K562 (cell line): Measurements from ENCODE around the gene L3HYPDH. TPM values are rescaled to one million over a fixed set of nuclear protein-coding genes. Genes with fewer than 3 reads are reported as not detected.
A peak's percentile ranks its signal among the peaks of the same experiment; 100 is the strongest.

Experiments used
- ATAC-seq: fragments of 200-7000 bp; cut with Tn5 transposase; 3 replicates; pipeline ENCODE4 v1.9.1; 2020; ENCODE audit warnings: moderate library complexity
- BruUV-seq: library from RNA; stranded (reverse); fragments of 400-500 nt; replicated peaks from 2 replicates; lab custom pipeline; 2021; lab: Mats Ljungman, UMichigan
- CTCF ChIA-PET: fragments of 300-600 bp; formaldehyde crosslinking; extraction: SDS; loops from one replicate; lab custom pipeline; 2021; ENCODE audit warnings: low intra/inter-chr PET ratio; lab: Yijun Ruan, JAX
- POLR2A ChIA-PET: fragments of 300-600, 350-650 bp; sonication (Branson Sonifier 250); formaldehyde crosslinking; extraction: SDS; loops from one replicate; lab custom pipeline; 2021; ENCODE audit warnings: antibody characterized with exemption, inconsistent platforms; lab: Yijun Ruan, JAX
- DNase-seq, 4 experiments: peaks; one replicate each; pipeline versions ENCODE4 v3.0.0 to v3.0.0-alpha.2; 2011 to 2018; ENCODE audit warnings: low spot score in 3 of 4, mixed read lengths in 3 of 4; ENCODE audit errors: extremely low read depth in 1 of 4
- FAIRE-seq: peaks from 2 replicates; lab custom pipeline; 2011; peaks lifted over from hg19 to GRCh38; lab: Jason Lieb, UNC
- H2AFZ ChIP-seq: 2 replicates; pipeline ENCODE4 v1.6.0; 2011; ENCODE audit warnings: low read depth, low read length, control low read depth, inconsistent platforms
- H3K27ac ChIP-seq: fragments of 200-600 bp; 3 replicates; pipeline ENCODE4 v1.8.0; 2011; ENCODE audit warnings: low read depth, mild to moderate bottlenecking, control low read depth, inconsistent platforms, low read length, moderate library complexity, mixed read lengths; ENCODE audit errors: extremely low read depth
- H3K27me3 ChIP-seq, 2 experiments: fragments of 300-600 bp in 1 of 2; 2 replicates in 1 of 2; 3 replicates in 1 of 2; pipeline versions ENCODE4 v1.6.0 to v1.8.0; 2011; ENCODE audit warnings: inconsistent platforms in 2 of 2, low read length in 2 of 2, mild to moderate bottlenecking in 1 of 2, mixed read lengths in 1 of 2, moderate library complexity in 1 of 2; ENCODE audit not compliant: control insufficient read depth in 2 of 2, insufficient read depth in 2 of 2
- H3K36me3 ChIP-seq: fragments of 300-600 bp; 3 replicates; pipeline ENCODE4 v1.8.0; 2011; ENCODE audit warnings: mild to moderate bottlenecking, low read length, inconsistent platforms; ENCODE audit not compliant: control insufficient read depth, insufficient read depth
- H3K4me1 ChIP-seq, 2 experiments: fragments of 200-600 bp in 1 of 2; replicated peaks in 1 of 2; 2 replicates in 1 of 2; 3 replicates in 1 of 2; pipeline versions ENCODE4 v1.5.1 to v1.8.0; 2011; ENCODE audit warnings: inconsistent platforms in 2 of 2, low read length in 2 of 2, mild to moderate bottlenecking in 1 of 2, mixed read lengths in 1 of 2, moderate library complexity in 1 of 2; ENCODE audit not compliant: control insufficient read depth in 2 of 2, insufficient read depth in 2 of 2
- H3K4me2 ChIP-seq: 2 replicates; pipeline ENCODE4 v1.6.1; 2011; ENCODE audit warnings: low read length, control low read depth, inconsistent platforms, mixed read lengths; ENCODE audit not compliant: insufficient read depth
- H3K4me3 ChIP-seq: fragments of 200-600 bp; sonication (generic), shearing (Covaris generic); 2 replicates; pipeline ENCODE4 v1.5.1; 2016; ENCODE audit warnings: control low read depth, inconsistent platforms
- H3K79me2 ChIP-seq: fragments of 200-600 bp; 3 replicates; pipeline ENCODE4 v1.8.0; 2011; ENCODE audit warnings: low read length, inconsistent platforms; ENCODE audit not compliant: control insufficient read depth, insufficient read depth
- H3K9ac ChIP-seq, 2 experiments: 2 replicates each; pipeline versions ENCODE4 v1.6.0 to v1.6.1; 2011; ENCODE audit warnings: low read depth in 2 of 2, low read length in 2 of 2, control low read depth in 1 of 2, inconsistent platforms in 1 of 2, mild to moderate bottlenecking in 1 of 2, mixed read lengths in 1 of 2; ENCODE audit not compliant: insufficient read depth in 1 of 2
- H3K9me1 ChIP-seq: one replicate; pipeline ENCODE4 v1.6.0; 2011; ENCODE audit warnings: inconsistent platforms, mild to moderate bottlenecking, low read length, moderate library complexity; ENCODE audit not compliant: control insufficient read depth, insufficient read depth
- H3K9me3 ChIP-seq: replicated peaks from 2 replicates; pipeline ENCODE4 v1.5.1; 2011; ENCODE audit warnings: low read depth, low read length, inconsistent platforms; ENCODE audit not compliant: control insufficient read depth, insufficient read depth
- H4K20me1 ChIP-seq: replicated peaks from 2 replicates; pipeline ENCODE4 v1.6.1; 2011; ENCODE audit warnings: low read length, inconsistent platforms, mixed read lengths; ENCODE audit not compliant: control insufficient read depth, insufficient read depth
- ARID1B ChIP-seq: fragments of 450-650 bp; IDR thresholded peaks from 2 replicates; pipeline ENCODE4 v1.6.1; 2016; ENCODE audit warnings: antibody characterized with exemption, mild to moderate bottlenecking, inconsistent platforms
- C11orf30 ChIP-seq: fragments of 450-650 bp; IDR thresholded peaks from 2 replicates; pipeline ENCODE4 v1.6.1; 2016; ENCODE audit warnings: low read depth, mild to moderate bottlenecking
- CEBPB ChIP-seq: fragments of 450-650 bp; IDR thresholded peaks from 2 replicates; pipeline ENCODE4 v1.6.1; 2016; ENCODE audit warnings: missing genetic modification characterization, missing compliant biosample characterization
- FOXA3 ChIP-seq, 2 experiments: fragments of 450-650 bp in 1 of 2; sonication (generic) in 1 of 2; formaldehyde crosslinking; IDR thresholded peaks in 1 of 2; conservative IDR thresholded peaks in 1 of 2; 2 replicates each; pipeline versions ENCODE4 v1.4.0 to v1.8.0; 2020 to 2022; ENCODE audit warnings: mild to moderate bottlenecking in 2 of 2, missing genetic modification reagents in 1 of 2
- FOXK2 ChIP-seq, 2 experiments: fragments of 450-650 bp; IDR thresholded peaks in 1 of 2; conservative IDR thresholded peaks in 1 of 2; 2 replicates each; pipeline ENCODE4 v1.6.1; 2016; ENCODE audit warnings: low read depth in 2 of 2, mild to moderate bottlenecking in 1 of 2
- MAFG ChIP-seq: fragments of 450-650 bp; conservative IDR thresholded peaks from 2 replicates; pipeline ENCODE4 v1.6.1; 2016; ENCODE audit warnings: missing genetic modification characterization, missing compliant biosample characterization
- PTBP1 ChIP-seq: fragments of 200-400 bp; formaldehyde crosslinking; IDR thresholded peaks from 2 replicates; pipeline ENCODE4 v1.6.1; 2017; ENCODE audit warnings: low read depth, low read length
- SMARCE1 ChIP-seq: fragments of 450-650 bp; IDR thresholded peaks from 2 replicates; pipeline ENCODE4 v1.7.1; 2016; ENCODE audit warnings: mild to moderate bottlenecking
- ZNF316 ChIP-seq: fragments of 450-650 bp; IDR thresholded peaks from 2 replicates; pipeline ENCODE4 v1.6.1; 2016
- WGBS: fragments of 100-300 bp; shearing (Covaris generic); methylation state at CpG from one replicate; pipeline ENCODE4 v1.1.6; 2016; ENCODE audit warnings: low coverage, mixed read lengths; ENCODE audit not compliant: insufficient coverage; ENCODE audit errors: missing lambda C conversion rate; 5-methylcytosine and 5-hydroxymethylcytosine counted together
- in situ Hi-C: fragments of 300-500 bp; cut with MboI; formaldehyde crosslinking; loops from 4 replicates; pipeline ENCODE4 v1.15.0; 2018; ENCODE audit warnings: inconsistent platforms, mixed read lengths
- intact Hi-C: fragments of 100-400 bp; cut with micrococcal nuclease; formaldehyde crosslinking; loops from 2 replicates; pipeline ENCODE4 v1.14.2; 2022
- polyA plus RNA-seq, 8 experiments: library from polyadenylated mRNA; depleted of rRNA in 4 of 8; stranded (reverse) in 5 of 8; unstranded in 3 of 8; fragments of >200 nt; fragmentation: Nextera tagmentation in 2 of 8; fragmentation: Illumina TruSeq in 1 of 8; extraction: Ambion mirVana in 2 of 8; extraction: Trizol in 1 of 8; gene quantifications; 2 replicates each; pipeline versions ENCODE4 v1.2.1 to v1.2.3, GENCODE V29; 2011 to 2014; ENCODE audit warnings: inconsistent platforms in 1 of 8, missing spikeins in 1 of 8
- total RNA-seq, 7 experiments: library from RNA; depleted of rRNA in 6 of 7; stranded (reverse); fragments of >200 nt in 6 of 7; fragmentation: Illumina TruSeq in 2 of 7; extraction: Trizol in 2 of 7; gene quantifications; 2 replicates each; pipeline versions ENCODE4 v1.2.1 to v1.2.3, GENCODE V29; 2011 to 2021; ENCODE audit warnings: low replicate concordance in 1 of 7

The L3HYPDH gene
- total and polyA plus RNA-seq, 9 of the 15 experiments (the other 6 are each of a cell fraction or from before 2014, with no cell fraction given) = 12.8 to 36.5 (median 19.3) TPM

DNA sequence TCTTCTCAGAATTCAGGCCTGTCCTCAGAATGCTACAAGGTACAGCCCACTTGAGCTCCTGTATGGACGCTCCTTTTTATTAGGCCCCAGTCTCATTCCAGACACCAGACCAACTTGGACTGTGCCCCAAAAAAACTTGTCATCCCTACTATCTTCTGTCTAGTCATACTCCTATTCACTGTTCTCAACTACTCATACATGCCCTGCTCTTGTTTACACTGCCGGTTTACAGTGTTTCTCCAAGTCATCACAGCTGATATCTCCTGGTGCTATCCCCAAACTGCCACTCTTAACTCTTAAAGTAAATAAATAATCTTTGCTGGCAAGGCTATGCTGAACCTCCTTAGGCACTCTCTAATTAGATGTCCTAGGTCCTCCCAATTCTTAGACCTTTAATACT lies 35.5 kb downstream of the L3HYPDH start (continued):
- TF ChIP-seq C11orf30 = peak; percentile 64
- TF ChIP-seq ARID1B = peak; percentile 38; the same call in 1 of the 2 replicates
- peak; percentile 87 to 89 for TF ChIP-seq FOXK2 (conservative IDR thresholded peaks at IDR 0.05 in 1 of 2, IDR thresholded peaks at IDR 0.05 in 1 of 2; ENCODE audit: low read depth in 2 of 2)
- peak in 1 of 2 experiments; percentile 87; a peak in 2 of 4 replicates for TF ChIP-seq FOXA3 (CRISPR knock-in tag; conservative IDR thresholded peaks at IDR 0.05 in 1 of 2, IDR thresholded peaks at IDR 0.05 in 1 of 2)
- peak; percentile 66 for TF ChIP-seq ZNF316
- TF ChIP-seq SMARCE1 = 0 out of 2 replicates have a peak, but pooled peaks have one; percentile 45
- TF ChIP-seq MAFG (tag) = peak; percentile 77

DNA sequence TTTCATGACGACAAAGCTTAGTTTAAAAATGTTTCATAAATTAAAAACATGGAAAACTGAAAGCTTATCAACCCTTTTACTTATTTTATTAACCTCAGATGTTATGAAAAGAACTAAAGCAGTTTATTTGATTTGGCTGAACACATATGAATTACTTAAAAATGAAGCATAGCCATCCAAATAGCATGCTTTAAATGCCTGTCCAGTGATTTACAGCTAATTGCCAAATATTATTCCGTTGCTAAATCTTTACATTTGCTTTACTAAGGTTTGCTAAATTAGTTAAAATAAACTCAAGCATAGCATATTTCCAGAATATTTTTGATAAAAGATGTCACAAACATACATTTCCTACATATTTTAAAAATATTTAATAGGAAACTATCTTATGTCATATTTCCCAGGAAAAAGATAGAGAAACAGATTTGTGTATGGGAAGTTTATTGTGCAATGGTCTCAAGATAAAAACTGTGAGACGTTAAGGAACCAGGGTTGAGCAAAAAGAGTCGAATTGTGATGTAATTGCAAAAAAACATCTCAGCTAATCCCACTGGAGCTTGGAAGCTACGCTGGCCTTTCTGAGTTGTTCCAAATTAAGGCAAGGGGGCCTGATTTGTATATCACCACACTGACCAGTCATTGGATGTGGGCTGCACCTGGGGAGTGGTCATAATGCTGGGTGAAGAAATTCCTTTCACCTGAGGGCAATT lies 44.8 kb downstream of the L3HYPDH start:
- BruUV-seq = no TSS peak
- no peak for TF ChIP-seq PTBP1
- peak; percentile 44; the same call in 1 of the 2 replicates for TF ChIP-seq CEBPB (tag)
- no peak for ATAC-seq
- Histone ChIP-seq H4K20me1 (no peaks in the 10 kb centered on the region), H2AFZ (no peak overlapping the region), H3K27me3 (no peaks in the 10 kb centered on the region), H3K36me3 (no peaks in the 10 kb centered on the region), H3K9me3 (no peaks in the 10 kb centered on the region), H3K4me2 (no peak overlapping the region), H3K9ac (no peak overlapping the region), H3K9me1 (no peaks in the 10 kb centered on the region), H3K4me1 (no peaks in the 10 kb centered on the region), H3K4me3 (no peak overlapping the region), H3K27ac (no peak overlapping the region), H3K79me2 (no peaks in the 10 kb centered on the region)
- ChIA-PET CTCF (no interaction called here), POLR2A (interaction anchor here (0.7 kb wide), 1 partner anchor 189 kb away, joined by 3 read pairs; no protein-coding TSS in a partner anchor)
- DNase-seq = no peak
- intact Hi-C loops (no loop called here), in situ Hi-C loops (no loop called here)
- no peak for FAIRE-seq
- WGBS = 14% methylated on average over 5 of the region's 5 CpGs
